SW480 (cell line): ENCODE data around the gene GAMT.
"Not testable (repeated sequence)": the region's sequence is repeated elsewhere in the genome, so short reads cannot be mapped to it uniquely, and the experiment has no call there.

Source experiments
- DNase-seq: peaks from one replicate; pipeline ENCODE4 v3.0.0-alpha.2; 2016; ENCODE audit warnings: low spot score

Gene GAMT

GRCh38 chr19:1401138-1401888, at the start of gene GAMT:
Gene GAMT (minus strand): TSS chr19:1401542. CDS start chr19:1401476, 66 bp downstream.
- DNase-seq = no peak

- no peak for DNase-seq
Observed at GRCh38 chr19:1449467-1450442, 48.4 kb upstream of the GAMT start, which contains the start of gene APC2. Gene APC2 (plus strand): TSS chr19:1450121. CDS start chr19:1453002, 2,881 bp downstream.

GRCh38 chr19:1447944-1448343, 46.6 kb upstream of the GAMT start:
- no peak for DNase-seq

- no peak for DNase-seq
Observed at GRCh38 chr19:1447504-1447903, 46.2 kb upstream of the GAMT start.

GRCh38 chr19:1446713-1447481, 45.6 kb upstream of the GAMT start:
- DNase-seq = no peak

- DNase-seq = no peak
Observed at GRCh38 chr19:1445932-1446712, 44.8 kb upstream of the GAMT start.

- peak; percentile 34 for DNase-seq
Observed at GRCh38 chr19:1445185-1445931, 44.0 kb upstream of the GAMT start.

- DNase-seq = no peak
Observed at GRCh38 chr19:1441677-1442438, 40.5 kb upstream of the GAMT start.

GRCh38 chr19:1441022-1441426, 39.7 kb upstream of the GAMT start:
- no peak for DNase-seq

GRCh38 chr19:1440418-1440801, 39.1 kb upstream of the GAMT start:
- DNase-seq = no peak

- not testable (repeated sequence) for DNase-seq
Observed at GRCh38 chr19:1439525-1440417, 38.4 kb upstream of the GAMT start.

GRCh38 chr19:1438933-1439354, 37.6 kb upstream of the GAMT start:
- no peak for DNase-seq

GRCh38 chr19:1438035-1438932, 36.9 kb upstream of the GAMT start, which contains the start of gene RPS15:
Gene RPS15 (plus strand): TSS chr19:1438396. CDS start chr19:1438426, 30 bp downstream.
- DNase-seq = peak; percentile 76

- no peak for DNase-seq
Observed at GRCh38 chr19:1437609-1438008, 36.3 kb upstream of the GAMT start.

- no peak for DNase-seq
Observed at GRCh38 chr19:1435378-1435989, 34.1 kb upstream of the GAMT start.

- DNase-seq = no peak
Observed at GRCh38 chr19:1434577-1435060, 33.3 kb upstream of the GAMT start.

GRCh38 chr19:1434040-1434366, 32.7 kb upstream of the GAMT start:
- DNase-seq = no peak
